KG1 (cell line): ENCODE data around the gene TNFRSF12A.
"Not testable (repeated sequence)": the region's sequence is repeated elsewhere in the genome, so short reads cannot be mapped to it uniquely, and the experiment has no call there.

ENCODE experiments used
- DNase-seq: peaks from one replicate; lab custom pipeline; 2025; lab: John Stamatoyannopoulos, UW

Gene TNFRSF12A

GRCh38 chr16:3065742-3066439 is 45.7 kb downstream of the TNFRSF12A start:
- no peak for DNase-seq

- DNase-seq, result no peak
Observed at GRCh38 chr16:3066440-3066748, 46.2 kb downstream of the TNFRSF12A start.

GRCh38 chr16:3068487-3068886 is 48.3 kb downstream of the TNFRSF12A start:
- no peak for DNase-seq

- DNase-seq, result not testable (repeated sequence)
Observed at GRCh38 chr16:3069146-3069545, 49.0 kb downstream of the TNFRSF12A start.

- no peak for DNase-seq
Observed at GRCh38 chr16:3070608-3071111, 50.5 kb downstream of the TNFRSF12A start.

GRCh38 chr16:3071655-3072054 is 51.5 kb downstream of the TNFRSF12A start:
- no peak for DNase-seq
